SK-N-SH (cell line): ENCODE data around the gene CLDN9.

Experiments
- ELF1 ChIP-seq: IDR thresholded peaks from 2 replicates; pipeline ENCODE4 v1.4.0; 2012
- TF ChIP-seq, protein P1 (sequence below): fragments of 200-600 bp; sonication (generic); IDR thresholded peaks from 2 replicates; pipeline ENCODE4 v1.6.1; 2017; ENCODE audit warnings: antibody characterized with exemption, mild to moderate bottlenecking, moderate library complexity

DNA sequence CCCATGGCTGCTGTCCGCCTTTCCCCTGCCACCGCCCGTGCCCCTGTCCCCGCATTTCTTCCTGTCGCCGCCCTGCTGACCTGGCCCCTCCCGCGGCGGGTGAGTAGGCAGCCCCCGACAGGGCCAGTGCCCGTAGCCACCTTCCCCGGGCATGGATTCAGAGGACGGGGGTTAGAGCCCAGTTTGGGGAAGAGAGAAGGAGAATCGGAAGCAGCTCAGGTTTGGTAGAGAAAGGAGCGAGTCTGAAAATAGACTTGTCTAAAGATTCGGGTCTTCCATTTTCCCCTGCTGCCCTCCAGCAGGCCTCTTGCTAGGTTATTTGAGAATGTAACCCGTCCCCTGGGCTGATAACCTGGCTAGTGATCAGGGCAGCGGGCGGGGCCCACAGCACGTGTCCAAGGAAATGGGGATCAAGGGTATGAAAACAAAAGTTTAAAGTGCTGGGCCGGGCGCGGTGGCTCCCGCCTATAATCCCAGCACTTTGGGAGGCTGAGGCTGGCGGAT lies 7.9 kb upstream of the CLDN9 start:
- TF ChIP-seq ELF1: no peak
- TF ChIP-seq, protein P1, sequence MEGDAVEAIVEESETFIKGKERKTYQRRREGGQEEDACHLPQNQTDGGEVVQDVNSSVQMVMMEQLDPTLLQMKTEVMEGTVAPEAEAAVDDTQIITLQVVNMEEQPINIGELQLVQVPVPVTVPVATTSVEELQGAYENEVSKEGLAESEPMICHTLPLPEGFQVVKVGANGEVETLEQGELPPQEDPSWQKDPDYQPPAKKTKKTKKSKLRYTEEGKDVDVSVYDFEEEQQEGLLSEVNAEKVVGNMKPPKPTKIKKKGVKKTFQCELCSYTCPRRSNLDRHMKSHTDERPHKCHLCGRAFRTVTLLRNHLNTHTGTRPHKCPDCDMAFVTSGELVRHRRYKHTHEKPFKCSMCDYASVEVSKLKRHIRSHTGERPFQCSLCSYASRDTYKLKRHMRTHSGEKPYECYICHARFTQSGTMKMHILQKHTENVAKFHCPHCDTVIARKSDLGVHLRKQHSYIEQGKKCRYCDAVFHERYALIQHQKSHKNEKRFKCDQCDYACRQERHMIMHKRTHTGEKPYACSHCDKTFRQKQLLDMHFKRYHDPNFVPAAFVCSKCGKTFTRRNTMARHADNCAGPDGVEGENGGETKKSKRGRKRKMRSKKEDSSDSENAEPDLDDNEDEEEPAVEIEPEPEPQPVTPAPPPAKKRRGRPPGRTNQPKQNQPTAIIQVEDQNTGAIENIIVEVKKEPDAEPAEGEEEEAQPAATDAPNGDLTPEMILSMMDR: no peak
